Measurements from ENCODE around the gene PTCH2. TPM values are rescaled to one million over a fixed set of nuclear protein-coding genes. Genes with fewer than 3 reads are reported as not detected.

The PTCH2 gene
- total and polyA plus RNA-seq, 2 of the 13 experiments (the other 11 are each of a cell fraction or from before 2014, with no cell fraction given), result 0.60 to 1.5 TPM

- Histone ChIP-seq H3K4me2 (ENCODE audit: low read depth, low read length) (no peak overlapping the region), H3K27ac (ENCODE audit: extremely low read length, insufficient read depth, low read length) (no peak overlapping the region), H3K27me3 (ENCODE audit: control insufficient read depth in 1 of 2, insufficient read depth in 2 of 2, low read length in 2 of 2) (no peaks in the 10 kb centered on the region), H2AFZ (ENCODE audit: low read length) (no peak overlapping the region), H3K4me1 (ENCODE audit: insufficient read depth, low read length) (peaks cover 26% of the 10 kb centered on the region), H4K20me1 (ENCODE audit: insufficient read depth, low read length) (no peaks in the 10 kb centered on the region), H3K9me3 (ENCODE audit: low read length) (no peaks in the 10 kb centered on the region), H3K79me2 (ENCODE audit: insufficient read depth, low read length) (no peaks in the 10 kb centered on the region), H3K4me3 (replicated peaks in 1 of 3; ENCODE audit: insufficient read depth in 1 of 3, low read depth in 2 of 3, low read length in 3 of 3) (no peak overlapping the region), H3K9ac (ENCODE audit: insufficient read depth, low read depth, low read length) (no peak overlapping the region), H3K36me3 (replicated peaks in 1 of 2; ENCODE audit: control insufficient read depth in 1 of 2, insufficient read depth in 2 of 2, low read length in 2 of 2) (no peaks in the 10 kb centered on the region; a peak in 1 of 5 replicates)
- ATAC-seq (no peak), DNase-seq (ENCODE audit: low spot score) (no peak), FAIRE-seq (no peak)
- in situ Hi-C loops (cut with HindIII; ENCODE audit: extremely low pct_ligation_motif_present, low pct_unique_long_range_greater_than_20kb), result loop anchor here (25.0 kb wide), 1 partner anchor 163 kb away; the partner anchor contains the start of genes HECTD3 and UROD
- intact Hi-C loops (cut with micrococcal nuclease; ENCODE audit: unreplicated experiment), result no loop called here
- CTCF ChIA-PET (ENCODE audit: low intra/inter-chr PET ratio, low total read pairs), result no interaction called here
- no TSS peak for BruUV-seq (replicated peaks)
- WGBS (ENCODE audit: low lambda C conversion rate), result 90% methylated on average over 2 of the region's 2 CpGs
- POLR2A ChIA-PET, result interaction anchor here (1.4 kb wide), 1 partner anchor 162 kb away, joined by 3 read pairs; the partner anchor contains the start of genes HECTD3 and UROD
- TF ChIP-seq POLR2AphosphoS5 (IDR thresholded peaks at IDR 0.05; ENCODE audit: low read depth, low read length) (no peak), ZSCAN29 (CRISPR knock-in tag; conservative IDR thresholded peaks at IDR 0.05) (no peak)
Observed at GRCh38 chr1:44849575-44850132, 6.6 kb upstream of the PTCH2 start.

- no TSS peak for BruUV-seq (replicated peaks)
- Histone ChIP-seq H3K36me3 (replicated peaks in 1 of 2; ENCODE audit: control insufficient read depth in 1 of 2, insufficient read depth in 2 of 2, low read length in 2 of 2) (no peaks in the 10 kb centered on the region; a peak in 1 of 5 replicates), H3K9me3 (ENCODE audit: low read length) (no peaks in the 10 kb centered on the region), H3K4me3 (replicated peaks in 1 of 3; ENCODE audit: insufficient read depth in 1 of 3, low read depth in 2 of 3, low read length in 3 of 3) (no peak overlapping the region), H3K27ac (ENCODE audit: extremely low read length, insufficient read depth, low read length) (no peak overlapping the region), H3K9ac (ENCODE audit: insufficient read depth, low read depth, low read length) (no peak overlapping the region), H3K27me3 (ENCODE audit: control insufficient read depth in 1 of 2, insufficient read depth in 2 of 2, low read length in 2 of 2) (no peaks in the 10 kb centered on the region), H3K4me1 (ENCODE audit: insufficient read depth, low read length) (peaks cover 26% of the 10 kb centered on the region), H2AFZ (ENCODE audit: low read length) (no peak overlapping the region), H3K4me2 (ENCODE audit: low read depth, low read length) (no peak overlapping the region), H4K20me1 (ENCODE audit: insufficient read depth, low read length) (no peaks in the 10 kb centered on the region), H3K79me2 (ENCODE audit: insufficient read depth, low read length) (no peaks in the 10 kb centered on the region)
- WGBS (ENCODE audit: low lambda C conversion rate), result 85% methylated on average over 6 of the region's 7 CpGs
- ATAC-seq, result peak; percentile 28; the same call in 2 of the 3 replicates
- no peak for FAIRE-seq
- CTCF ChIA-PET (ENCODE audit: low intra/inter-chr PET ratio, low total read pairs), result no interaction called here
- in situ Hi-C loops (cut with HindIII; ENCODE audit: extremely low pct_ligation_motif_present, low pct_unique_long_range_greater_than_20kb), result loop anchor here (25.0 kb wide), 1 partner anchor 164 kb away; the partner anchor contains the start of genes HECTD3 and UROD
- POLR2A ChIA-PET, result interaction anchor here (0.7 to 1.4 kb wide), 2 partner anchors 40 to 163 kb away, joined by 3 read pairs; partner anchors contain the start of genes BTBD19, HECTD3 and UROD
- intact Hi-C loops (cut with micrococcal nuclease; ENCODE audit: unreplicated experiment), result no loop called here
- no peak for DNase-seq (ENCODE audit: low spot score)
- TF ChIP-seq SIN3B (IDR thresholded peaks at IDR 0.05; ENCODE audit: low read length) (no peak), ZNF703 (CRISPR knock-in tag; IDR thresholded peaks at IDR 0.05; ENCODE audit: borderline replicate concordance) (no peak), TRIM22 (IDR thresholded peaks at IDR 0.05) (no peak), TFAP4 (IDR thresholded peaks at IDR 0.05; ENCODE audit: borderline replicate concordance, low read depth) (peak; percentile 71), ZNF512 (CRISPR knock-in tag; IDR thresholded peaks at IDR 0.05) (no peak), SOX13 (IDR thresholded peaks at IDR 0.05) (no peak), SOX13 (CRISPR knock-in tag; conservative IDR thresholded peaks at IDR 0.05 in 1 of 2, IDR thresholded peaks at IDR 0.05 in 1 of 2) (peak in 1 of 2 experiments; percentile 50; a peak in 1 of 4 replicates), NFRKB (IDR thresholded peaks at IDR 0.05) (no peak), HHEX (CRISPR knock-in tag; IDR thresholded peaks at IDR 0.05) (no peak), GATAD2A (CRISPR knock-in tag; IDR thresholded peaks at IDR 0.05) (0 out of 2 replicates have a peak, but pooled peaks have one; percentile 18), SOX6 (IDR thresholded peaks at IDR 0.05) (no peak), SOX6 (CRISPR knock-in tag; IDR thresholded peaks at IDR 0.05) (peak; percentile 25; the same call in 1 of the 2 replicates), ZBTB1 (CRISPR knock-in tag; IDR thresholded peaks at IDR 0.05; ENCODE audit: borderline replicate concordance) (no peak)
Observed at GRCh38 chr1:44848456-44849181, 5.6 kb upstream of the PTCH2 start.

All from HepG2 (cell line).